PFSK-1 (cell line): ENCODE measurements around the gene ERC1.

ENCODE experiments used
- FOXP2 ChIP-seq: optimal IDR thresholded peaks from 2 replicates; pipeline ENCODE3; 2011; ENCODE audit warnings: borderline replicate concordance, control low read depth, inconsistent platforms; ENCODE audit not compliant: insufficient read depth; ENCODE audit errors: extremely low read length, extremely low read depth
- POLR2AphosphoS5 ChIP-seq: IDR thresholded peaks from 2 replicates; pipeline ENCODE4 v1.6.1; 2012; ENCODE audit warnings: low read depth, mild to moderate bottlenecking, control low read depth, low read length, moderate library complexity
- SIN3A ChIP-seq: IDR thresholded peaks from 2 replicates; pipeline ENCODE4 v1.6.1; 2012; ENCODE audit warnings: mild to moderate bottlenecking, low read length, moderate library complexity, borderline replicate concordance; ENCODE audit not compliant: insufficient read depth
- TAF1 ChIP-seq: IDR thresholded peaks from 2 replicates; pipeline ENCODE4 v1.6.1; 2012; ENCODE audit warnings: low read length, control low read depth, borderline replicate concordance; ENCODE audit not compliant: insufficient read depth
- TF ChIP-seq, protein P1 (sequence below), 2 experiments: IDR thresholded peaks; 2 replicates each; pipeline versions ENCODE4 v1.6.1 to v1.8.0; 2011 to 2012; ENCODE audit warnings: low read depth in 2 of 2, low read length in 2 of 2, control low read depth in 1 of 2, inconsistent platforms in 1 of 2, mild to moderate bottlenecking in 1 of 2, moderate library complexity in 1 of 2; ENCODE audit not compliant: insufficient read depth in 1 of 2

Gene ERC1

DNA sequence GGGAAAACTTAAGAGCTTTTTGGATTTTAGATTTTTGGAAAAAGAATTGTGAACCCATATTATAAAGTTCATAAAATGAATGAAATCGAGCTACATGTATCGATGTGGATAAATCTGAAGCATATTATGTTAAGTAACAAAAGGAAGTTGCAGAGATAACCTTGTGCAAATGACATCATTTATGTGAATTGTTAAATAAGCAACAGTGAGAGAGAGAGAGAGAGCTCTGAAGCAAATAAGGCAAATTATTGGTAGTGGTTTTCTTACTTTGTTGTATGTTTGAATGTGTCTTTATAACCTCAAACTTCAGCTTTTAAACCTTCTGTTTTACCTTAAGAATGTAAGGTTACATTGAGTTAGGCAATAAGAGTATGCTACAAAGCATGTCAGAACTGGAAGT lies 78.8 kb downstream of the ERC1 start:
- TF ChIP-seq TAF1 (no peak), POLR2AphosphoS5 (no peak), SIN3A (no peak), FOXP2 (no peak)
- TF ChIP-seq, protein P1, sequence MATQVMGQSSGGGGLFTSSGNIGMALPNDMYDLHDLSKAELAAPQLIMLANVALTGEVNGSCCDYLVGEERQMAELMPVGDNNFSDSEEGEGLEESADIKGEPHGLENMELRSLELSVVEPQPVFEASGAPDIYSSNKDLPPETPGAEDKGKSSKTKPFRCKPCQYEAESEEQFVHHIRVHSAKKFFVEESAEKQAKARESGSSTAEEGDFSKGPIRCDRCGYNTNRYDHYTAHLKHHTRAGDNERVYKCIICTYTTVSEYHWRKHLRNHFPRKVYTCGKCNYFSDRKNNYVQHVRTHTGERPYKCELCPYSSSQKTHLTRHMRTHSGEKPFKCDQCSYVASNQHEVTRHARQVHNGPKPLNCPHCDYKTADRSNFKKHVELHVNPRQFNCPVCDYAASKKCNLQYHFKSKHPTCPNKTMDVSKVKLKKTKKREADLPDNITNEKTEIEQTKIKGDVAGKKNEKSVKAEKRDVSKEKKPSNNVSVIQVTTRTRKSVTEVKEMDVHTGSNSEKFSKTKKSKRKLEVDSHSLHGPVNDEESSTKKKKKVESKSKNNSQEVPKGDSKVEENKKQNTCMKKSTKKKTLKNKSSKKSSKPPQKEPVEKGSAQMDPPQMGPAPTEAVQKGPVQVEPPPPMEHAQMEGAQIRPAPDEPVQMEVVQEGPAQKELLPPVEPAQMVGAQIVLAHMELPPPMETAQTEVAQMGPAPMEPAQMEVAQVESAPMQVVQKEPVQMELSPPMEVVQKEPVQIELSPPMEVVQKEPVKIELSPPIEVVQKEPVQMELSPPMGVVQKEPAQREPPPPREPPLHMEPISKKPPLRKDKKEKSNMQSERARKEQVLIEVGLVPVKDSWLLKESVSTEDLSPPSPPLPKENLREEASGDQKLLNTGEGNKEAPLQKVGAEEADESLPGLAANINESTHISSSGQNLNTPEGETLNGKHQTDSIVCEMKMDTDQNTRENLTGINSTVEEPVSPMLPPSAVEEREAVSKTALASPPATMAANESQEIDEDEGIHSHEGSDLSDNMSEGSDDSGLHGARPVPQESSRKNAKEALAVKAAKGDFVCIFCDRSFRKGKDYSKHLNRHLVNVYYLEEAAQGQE (IDR thresholded peaks at IDR 0.05; ENCODE audit: insufficient read depth in 1 of 2, low read depth in 2 of 2, low read length in 2 of 2): no peak

DNA sequence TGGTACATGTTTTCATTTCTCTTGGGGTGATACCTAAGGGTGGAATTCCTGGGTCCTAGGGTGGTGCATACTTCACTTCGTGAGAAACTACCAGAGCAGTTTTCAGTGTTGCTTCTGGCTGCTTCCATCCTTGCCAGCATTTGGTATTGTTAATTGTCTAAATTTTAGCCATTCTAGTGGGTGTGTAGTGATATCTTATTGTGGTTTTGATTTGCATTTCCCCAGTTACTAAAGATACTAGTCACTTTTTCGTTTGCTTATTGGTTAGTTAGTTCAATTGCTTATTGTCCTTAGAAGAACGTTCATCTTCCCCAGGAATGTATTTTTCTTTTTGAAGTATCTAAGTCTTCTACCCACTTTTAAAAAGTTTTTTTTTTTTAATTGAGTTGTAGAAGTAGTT lies 80.2 kb downstream of the ERC1 start:
- TF ChIP-seq, protein P1 (IDR thresholded peaks at IDR 0.05; ENCODE audit: insufficient read depth in 1 of 2, low read depth in 2 of 2, low read length in 2 of 2): no peak
- no peak for TF ChIP-seq FOXP2
- no peak for TF ChIP-seq SIN3A
- no peak for TF ChIP-seq POLR2AphosphoS5
- no peak for TF ChIP-seq TAF1

DNA sequence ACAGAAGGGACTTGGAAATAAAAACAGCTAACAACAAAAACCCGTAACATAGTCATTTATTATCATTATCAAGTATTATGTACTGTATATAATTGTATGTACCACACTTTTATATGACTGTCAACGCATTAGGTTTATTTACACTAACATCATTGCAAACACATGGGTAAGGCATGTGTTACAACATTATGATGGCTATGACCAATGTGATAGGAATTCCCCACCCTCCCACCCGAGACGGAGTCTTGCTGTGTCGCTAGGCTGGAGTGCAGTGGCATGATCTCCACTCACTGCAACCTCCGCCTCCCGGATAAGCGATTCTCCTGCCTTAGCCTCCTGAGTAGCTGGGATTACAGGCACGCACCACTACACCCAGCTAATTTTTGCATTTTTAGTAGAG lies 82.6 kb downstream of the ERC1 start:
- TF ChIP-seq POLR2AphosphoS5: no peak
- TF ChIP-seq, protein P1 (IDR thresholded peaks at IDR 0.05; ENCODE audit: insufficient read depth in 1 of 2, low read depth in 2 of 2, low read length in 2 of 2): no peak
- no peak for TF ChIP-seq SIN3A
- TF ChIP-seq FOXP2: no peak
- TF ChIP-seq TAF1: no peak

DNA sequence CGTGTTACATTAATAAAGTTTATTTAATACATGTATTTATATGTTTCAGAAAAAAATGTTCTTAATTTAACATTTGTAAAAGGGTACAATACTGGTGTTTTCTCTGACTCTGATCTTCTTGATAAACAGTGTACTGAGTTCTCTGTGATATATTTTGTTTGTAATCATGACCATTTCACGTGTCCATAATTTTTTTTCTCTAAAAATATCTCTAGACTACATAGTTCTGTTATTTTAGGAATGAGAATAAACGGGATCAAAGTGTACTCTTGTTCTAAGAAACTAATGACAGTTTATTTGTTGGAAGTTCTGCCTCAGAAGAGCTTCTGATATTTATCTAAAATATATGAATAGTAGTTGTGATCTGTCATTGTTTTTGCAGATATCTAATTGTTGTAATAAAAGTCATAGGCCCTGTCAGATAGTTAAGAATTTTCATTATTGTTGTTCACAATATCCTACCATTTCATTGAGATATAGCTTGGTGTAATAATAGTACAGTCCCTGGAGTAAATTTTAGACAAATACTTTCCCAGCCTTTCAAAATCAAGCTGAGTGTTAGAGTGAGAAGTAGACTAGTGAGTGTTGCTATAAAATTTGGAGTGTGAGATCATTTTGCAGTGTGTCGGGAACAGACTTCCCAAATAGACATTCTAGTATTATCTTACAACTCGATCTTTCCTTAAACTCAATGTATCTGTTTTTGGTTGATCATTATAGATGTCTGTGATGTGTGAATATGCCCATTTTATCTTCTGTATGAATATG lies 86.2 kb downstream of the ERC1 start:
- TF ChIP-seq POLR2AphosphoS5: no peak
- no peak for TF ChIP-seq SIN3A
- TF ChIP-seq FOXP2: no peak
- TF ChIP-seq, protein P1 (IDR thresholded peaks at IDR 0.05; ENCODE audit: insufficient read depth in 1 of 2, low read depth in 2 of 2, low read length in 2 of 2): no peak
- TF ChIP-seq TAF1: no peak

DNA sequence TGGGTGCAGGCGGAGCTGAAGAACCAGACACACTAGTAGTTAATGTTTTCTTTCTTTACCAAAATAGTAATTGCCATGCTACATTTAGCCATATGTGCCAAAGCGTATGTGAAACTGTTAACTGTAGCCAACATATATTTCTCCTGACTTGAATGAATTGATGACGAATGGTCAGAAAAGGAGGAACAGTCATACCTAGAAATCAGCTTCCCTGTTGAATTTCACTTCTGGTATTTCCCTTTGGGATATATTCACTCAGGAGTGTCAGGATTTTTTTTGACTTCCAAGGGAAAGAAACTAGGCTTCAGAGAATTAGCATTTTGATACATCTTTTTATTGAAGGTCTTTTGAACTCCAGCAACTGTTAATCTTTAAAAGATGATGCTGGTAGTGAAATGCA lies 87.0 kb downstream of the ERC1 start:
- no peak for TF ChIP-seq SIN3A
- no peak for TF ChIP-seq POLR2AphosphoS5
- TF ChIP-seq TAF1: no peak
- TF ChIP-seq, protein P1 (IDR thresholded peaks at IDR 0.05; ENCODE audit: insufficient read depth in 1 of 2, low read depth in 2 of 2, low read length in 2 of 2): no peak
- TF ChIP-seq FOXP2: no peak
